RWPE2 (cell line): Measurements from ENCODE around the gene ATP2A1.

Source experiments
- ATAC-seq: fragments of 200-7000 bp; cut with Tn5 transposase; 3 replicates; pipeline ENCODE4 v1.9.1; 2021; ENCODE audit warnings: low read depth
- DNase-seq: peaks from one replicate; pipeline ENCODE4 v3.0.0-alpha.2; 2020; ENCODE audit warnings: low spot score
- H3K27ac ChIP-seq: fragments of 450-650 bp; 2 replicates; pipeline ENCODE4 v1.5.1; 2017; ENCODE audit warnings: mild to moderate bottlenecking; ENCODE audit not compliant: poor library complexity, severe bottlenecking
- H3K27me3 ChIP-seq: fragments of 250-450 bp; sonication (Bioruptor Pico); 2 replicates; pipeline ENCODE4 v1.5.1; 2021; ENCODE audit warnings: mild to moderate bottlenecking, moderate library complexity; ENCODE audit not compliant: insufficient read depth, poor library complexity, severe bottlenecking
- H3K36me3 ChIP-seq: fragments of 250-450 bp; sonication (Bioruptor Pico); 2 replicates; pipeline ENCODE4 v1.5.1; 2020; ENCODE audit warnings: low read depth, mild to moderate bottlenecking, moderate library complexity
- H3K4me1 ChIP-seq: fragments of 250-450 bp; sonication (Bioruptor Pico); 2 replicates; pipeline ENCODE4 v1.5.1; 2021; ENCODE audit warnings: mild to moderate bottlenecking, moderate library complexity; ENCODE audit not compliant: insufficient read depth, poor library complexity, severe bottlenecking
- H3K4me3 ChIP-seq: fragments of 250-450 bp; sonication (Bioruptor Pico); 2 replicates; pipeline ENCODE4 v1.5.1; 2021; ENCODE audit warnings: mild to moderate bottlenecking, moderate library complexity; ENCODE audit not compliant: severe bottlenecking
- H3K9me3 ChIP-seq: fragments of 250-450 bp; sonication (Bioruptor Pico); 2 replicates; pipeline ENCODE4 v1.5.1; 2021; ENCODE audit warnings: mild to moderate bottlenecking, moderate library complexity; ENCODE audit not compliant: severe bottlenecking
- TF ChIP-seq, protein P1 (sequence below): fragments of 450-650 bp; IDR thresholded peaks from one replicate; pipeline ENCODE4 v1.5.1; 2017; ENCODE audit warnings: mild to moderate bottlenecking, moderate library complexity; ENCODE audit not compliant: poor library complexity, severe bottlenecking

The ATP2A1 gene

DNA sequence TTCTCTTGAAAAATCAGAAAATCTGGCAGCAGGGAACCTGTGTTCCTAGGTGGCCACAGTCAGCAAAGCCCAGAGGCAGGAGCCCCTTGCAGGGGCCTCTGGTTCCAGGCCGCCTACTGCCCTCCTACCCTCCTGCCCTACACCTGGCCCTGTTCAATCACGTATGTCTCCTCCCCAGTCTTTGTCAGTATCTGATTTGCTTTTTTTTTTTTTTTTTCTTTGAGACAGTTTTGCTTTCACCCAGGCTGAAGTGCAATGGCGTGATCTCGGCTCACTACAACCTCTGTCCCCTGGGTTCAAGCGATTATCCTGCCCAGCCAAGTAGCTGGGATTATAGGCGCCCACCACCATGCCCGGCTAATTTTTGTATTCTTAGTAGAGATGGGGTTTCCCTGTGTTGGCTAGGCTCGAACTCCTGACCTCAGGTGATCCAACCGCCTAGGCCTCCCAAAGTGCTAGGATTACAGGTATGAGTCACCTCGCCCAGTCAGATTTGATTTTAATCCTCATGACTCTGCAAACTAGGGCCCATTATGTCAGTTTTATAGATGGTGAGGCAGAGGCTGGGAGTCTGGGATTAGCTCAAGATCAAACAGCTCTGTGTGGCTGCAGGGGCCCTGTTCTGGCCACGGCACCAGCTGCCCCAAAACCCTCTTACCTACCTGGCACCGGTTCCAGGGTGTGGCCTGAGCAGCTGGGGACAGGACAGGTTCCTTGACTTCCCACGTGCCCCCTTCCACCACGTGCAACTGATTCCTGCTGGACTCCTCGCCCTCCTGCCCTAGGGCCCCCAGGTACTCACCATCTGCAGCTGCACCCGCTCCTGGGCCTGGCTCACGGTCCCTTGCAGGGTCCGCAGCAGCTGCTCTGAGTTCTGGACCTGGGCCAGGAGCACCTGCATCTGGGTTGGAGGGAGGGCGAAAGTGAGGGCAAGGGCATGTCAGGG lies 32.1 kb downstream of the ATP2A1 start:
- Histone ChIP-seq H3K4me3 (no peak overlapping the region), H3K36me3 (peaks cover 8% of the 10 kb centered on the region; the same call in 1 of the 2 replicates), H3K4me1 (no peaks in the 10 kb centered on the region), H3K27me3 (no peaks in the 10 kb centered on the region), H3K27ac (no peak overlapping the region), H3K9me3 (no peaks in the 10 kb centered on the region)
- no peak for DNase-seq
- peak; percentile 64 for ATAC-seq
- TF ChIP-seq, protein P1, sequence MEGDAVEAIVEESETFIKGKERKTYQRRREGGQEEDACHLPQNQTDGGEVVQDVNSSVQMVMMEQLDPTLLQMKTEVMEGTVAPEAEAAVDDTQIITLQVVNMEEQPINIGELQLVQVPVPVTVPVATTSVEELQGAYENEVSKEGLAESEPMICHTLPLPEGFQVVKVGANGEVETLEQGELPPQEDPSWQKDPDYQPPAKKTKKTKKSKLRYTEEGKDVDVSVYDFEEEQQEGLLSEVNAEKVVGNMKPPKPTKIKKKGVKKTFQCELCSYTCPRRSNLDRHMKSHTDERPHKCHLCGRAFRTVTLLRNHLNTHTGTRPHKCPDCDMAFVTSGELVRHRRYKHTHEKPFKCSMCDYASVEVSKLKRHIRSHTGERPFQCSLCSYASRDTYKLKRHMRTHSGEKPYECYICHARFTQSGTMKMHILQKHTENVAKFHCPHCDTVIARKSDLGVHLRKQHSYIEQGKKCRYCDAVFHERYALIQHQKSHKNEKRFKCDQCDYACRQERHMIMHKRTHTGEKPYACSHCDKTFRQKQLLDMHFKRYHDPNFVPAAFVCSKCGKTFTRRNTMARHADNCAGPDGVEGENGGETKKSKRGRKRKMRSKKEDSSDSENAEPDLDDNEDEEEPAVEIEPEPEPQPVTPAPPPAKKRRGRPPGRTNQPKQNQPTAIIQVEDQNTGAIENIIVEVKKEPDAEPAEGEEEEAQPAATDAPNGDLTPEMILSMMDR, result no peak

DNA sequence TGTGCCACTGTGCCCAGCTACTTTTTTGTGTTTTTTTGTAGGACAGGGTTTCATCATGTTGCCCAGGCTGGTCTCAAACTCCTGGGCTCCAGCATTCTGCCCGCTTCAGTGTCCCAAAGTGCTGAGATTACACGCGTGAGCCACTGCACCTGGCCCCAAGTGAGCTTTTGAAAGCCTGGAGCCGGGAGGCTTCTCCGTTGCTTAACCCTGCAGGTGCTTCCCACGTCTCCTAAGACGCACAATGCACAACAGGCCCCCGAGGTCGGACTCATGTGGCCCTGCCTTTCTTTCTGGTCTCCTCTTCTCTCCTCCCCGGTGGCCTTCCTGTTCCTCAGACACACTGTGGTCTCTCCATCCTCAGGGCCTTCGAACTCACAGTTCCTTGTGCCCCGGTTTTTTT lies 34.3 kb downstream of the ATP2A1 start:
- TF ChIP-seq, protein P1, result no peak
- H3K36me3 ChIP-seq, result peaks cover 17% of the 10 kb centered on the region
- H3K27me3 ChIP-seq, result no peaks in the 10 kb centered on the region
- no peaks in the 10 kb centered on the region for H3K9me3 ChIP-seq
- DNase-seq, result no peak
- no peak overlapping the region for H3K4me3 ChIP-seq
- no peak overlapping the region for H3K27ac ChIP-seq
- no peak for ATAC-seq
- no peaks in the 10 kb centered on the region for H3K4me1 ChIP-seq

DNA sequence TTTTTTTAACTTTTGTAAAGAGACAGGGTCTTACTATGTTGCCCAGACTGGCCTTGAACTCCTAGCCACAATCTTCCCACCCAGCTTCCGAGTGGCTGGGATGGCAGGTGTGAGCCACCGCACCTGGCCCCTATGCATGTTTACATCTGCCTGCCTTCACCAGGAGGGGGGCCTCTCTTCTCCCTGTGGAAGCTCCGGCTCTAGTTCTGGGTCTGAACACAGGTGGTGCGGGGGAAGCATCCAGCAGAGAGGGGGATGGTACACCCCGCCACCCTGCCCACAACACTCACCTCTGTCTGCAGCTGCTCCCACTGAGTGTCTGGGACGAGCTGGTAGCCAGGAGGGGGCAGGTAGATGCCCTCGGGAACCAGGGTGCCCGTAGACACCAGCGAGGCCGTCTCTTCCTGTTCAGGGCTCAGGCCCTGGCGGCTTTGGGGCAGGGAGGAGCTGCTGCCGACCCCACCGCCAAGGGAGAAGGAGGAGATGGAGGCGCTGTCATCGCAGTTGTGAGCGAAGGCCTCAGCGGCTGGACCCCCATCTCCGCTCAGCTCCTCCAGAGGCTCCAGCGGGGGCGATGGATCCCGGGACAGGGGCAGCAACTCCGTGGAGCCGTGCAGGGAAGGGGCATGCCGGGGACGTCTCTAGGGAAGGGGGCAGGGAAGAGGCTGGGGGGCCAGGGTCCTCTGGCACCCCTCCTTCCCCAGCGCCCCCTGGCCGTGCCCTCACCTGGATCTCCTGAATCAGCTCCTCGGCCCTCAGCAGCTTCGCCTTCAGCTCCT lies 35.8 kb downstream of the ATP2A1 start:
- H3K27ac ChIP-seq, result no peak overlapping the region
- peaks cover 11% of the 10 kb centered on the region for H3K36me3 ChIP-seq
- DNase-seq (no peak), ATAC-seq (no peak)
- no peak overlapping the region for H3K4me3 ChIP-seq
- TF ChIP-seq, protein P1, result no peak
- H3K4me1 ChIP-seq, result no peaks in the 10 kb centered on the region
- no peaks in the 10 kb centered on the region for H3K27me3 ChIP-seq
- no peaks in the 10 kb centered on the region for H3K9me3 ChIP-seq

DNA sequence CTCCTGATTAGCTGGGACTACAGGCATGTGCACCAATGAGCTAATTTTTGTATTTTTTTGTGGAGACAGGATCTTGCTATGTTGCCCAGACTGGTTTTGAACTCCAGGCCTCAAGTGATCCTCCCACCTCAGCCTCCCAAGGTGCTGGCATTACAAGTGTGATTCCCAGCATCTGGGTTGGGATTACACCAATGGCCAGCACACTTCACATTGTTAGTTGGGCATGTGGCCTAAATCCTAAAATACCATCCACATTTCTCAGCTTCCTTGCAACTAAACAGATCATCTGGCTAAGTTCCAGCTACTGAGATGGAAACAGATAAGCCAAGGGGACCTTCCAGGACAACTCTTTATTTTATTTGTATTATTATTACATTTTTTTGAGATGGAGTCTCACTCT lies 36.9 kb downstream of the ATP2A1 start:
- Histone ChIP-seq H3K27me3 (no peaks in the 10 kb centered on the region), H3K9me3 (no peaks in the 10 kb centered on the region), H3K36me3 (peaks cover 11% of the 10 kb centered on the region), H3K4me3 (no peak overlapping the region), H3K27ac (no peak overlapping the region), H3K4me1 (no peaks in the 10 kb centered on the region)
- 0 out of 3 replicates have a peak, but pooled peaks have one; percentile 19 for ATAC-seq
- no peak for DNase-seq
- TF ChIP-seq, protein P1, result no peak
